HepG2 (cell line): Measurements from ENCODE around the gene TCF3. TPM values are rescaled to one million over a fixed set of nuclear protein-coding genes. Genes with fewer than 3 reads are reported as not detected.

ENCODE experiments used
- ATAC-seq: fragments of 200-7000 bp; cut with Tn5 transposase; 3 replicates; pipeline ENCODE4 v1.9.1; 2020; ENCODE audit warnings: mild to moderate bottlenecking, moderate library complexity
- BruUV-seq: library from RNA; stranded (reverse); fragments of 400-500 nt; replicated peaks from 2 replicates; lab custom pipeline; 2021; lab: Mats Ljungman, UMichigan
- CTCF ChIA-PET: fragments of 300-600 bp; formaldehyde crosslinking; extraction: SDS; loops from one replicate; lab custom pipeline; 2021; ENCODE audit warnings: low total read pairs, inconsistent platforms, low intra/inter-chr PET ratio; lab: Yijun Ruan, JAX
- POLR2A ChIA-PET: fragments of 350-600 bp; sonication (Branson Sonifier 250); formaldehyde crosslinking; loops from one replicate; lab custom pipeline; 2020; ENCODE audit warnings: antibody characterized with exemption, inconsistent platforms; lab: Yijun Ruan, JAX
- DNase-seq: peaks from one replicate; pipeline ENCODE4 v3.0.0-alpha.2; 2015; ENCODE audit warnings: low spot score
- FAIRE-seq: peaks from 3 replicates; lab custom pipeline; 2011; peaks lifted over from hg19 to GRCh38; lab: Jason Lieb, UNC
- H2AFZ ChIP-seq: one replicate; pipeline ENCODE4 v1.6.1; 2011; ENCODE audit warnings: low read length, inconsistent platforms
- H3K27ac ChIP-seq: fragments of 300-600 bp; 3 replicates; pipeline ENCODE4 v1.8.0; 2011; ENCODE audit warnings: mixed run types, mild to moderate bottlenecking, mixed read lengths, low read length, inconsistent platforms; ENCODE audit not compliant: insufficient read depth; ENCODE audit errors: extremely low read length
- H3K27me3 ChIP-seq, 2 experiments: fragments of 200-600 bp in 1 of 2; 2 replicates in 1 of 2; 3 replicates in 1 of 2; pipeline versions ENCODE4 v1.6.0 to v1.8.0; 2011; ENCODE audit warnings: low read length in 2 of 2, mild to moderate bottlenecking in 2 of 2, moderate library complexity in 2 of 2, inconsistent platforms in 1 of 2; ENCODE audit not compliant: insufficient read depth in 2 of 2, control insufficient read depth in 1 of 2
- H3K36me3 ChIP-seq, 2 experiments: fragments of 200-600 bp in 1 of 2; replicated peaks in 1 of 2; 2 replicates in 1 of 2; 3 replicates in 1 of 2; pipeline versions ENCODE4 v1.5.1 to v1.8.0; 2011; ENCODE audit warnings: low read length in 2 of 2, inconsistent platforms in 1 of 2; ENCODE audit not compliant: insufficient read depth in 2 of 2, control insufficient read depth in 1 of 2
- H3K4me1 ChIP-seq: 2 replicates; pipeline ENCODE4 v1.5.1; 2012; ENCODE audit warnings: low read length, inconsistent platforms; ENCODE audit not compliant: insufficient read depth
- H3K4me2 ChIP-seq: 2 replicates; pipeline ENCODE4 v1.6.0; 2011; ENCODE audit warnings: low read depth, low read length, inconsistent platforms
- H3K4me3 ChIP-seq, 3 experiments: fragments of 200-600 bp in 1 of 3; sonication (generic), shearing (Covaris generic) in 1 of 3; replicated peaks in 1 of 3; 2 replicates each; pipeline ENCODE4 v1.5.1; 2011 to 2016; ENCODE audit warnings: low read length in 3 of 3, inconsistent platforms in 2 of 3, low read depth in 2 of 3, mild to moderate bottlenecking in 2 of 3, control low read depth in 1 of 3, mixed read lengths in 1 of 3; ENCODE audit not compliant: insufficient read depth in 1 of 3
- H3K79me2 ChIP-seq: one replicate; pipeline ENCODE4 v1.6.1; 2011; ENCODE audit warnings: low read length, inconsistent platforms; ENCODE audit not compliant: insufficient read depth
- H3K9ac ChIP-seq: 2 replicates; pipeline ENCODE4 v1.6.0; 2011; ENCODE audit warnings: mild to moderate bottlenecking, low read depth, low read length, inconsistent platforms; ENCODE audit not compliant: insufficient read depth
- H3K9me3 ChIP-seq: 2 replicates; pipeline ENCODE4 v1.5.1; 2012; ENCODE audit warnings: mild to moderate bottlenecking, low read length
- H4K20me1 ChIP-seq: 2 replicates; pipeline ENCODE4 v1.6.0; 2011; ENCODE audit warnings: inconsistent platforms, mild to moderate bottlenecking, low read length, moderate library complexity; ENCODE audit not compliant: insufficient read depth
- GATAD1 ChIP-seq: IDR thresholded peaks from 2 replicates; pipeline ENCODE4 v1.6.1; 2016; ENCODE audit warnings: missing genetic modification reagents, missing compliant biosample characterization
- NPAS2 ChIP-seq: sonication (generic); formaldehyde crosslinking; IDR thresholded peaks from 2 replicates; pipeline ENCODE4 v1.8.0; 2022; ENCODE audit warnings: mild to moderate bottlenecking, missing genetic modification reagents, borderline replicate concordance
- ZNF180 ChIP-seq: sonication (generic); formaldehyde crosslinking; IDR thresholded peaks from 2 replicates; pipeline ENCODE4 v1.4.0; 2020; ENCODE audit warnings: low read depth, missing genetic modification reagents, borderline replicate concordance
- ZNF44 ChIP-seq: sonication (generic); formaldehyde crosslinking; IDR thresholded peaks from 2 replicates; pipeline ENCODE4 v1.5.1; 2020; ENCODE audit warnings: mild to moderate bottlenecking, missing genetic modification reagents
- ZNF761 ChIP-seq: sonication (generic); formaldehyde crosslinking; conservative IDR thresholded peaks from 2 replicates; pipeline ENCODE4 v1.4.0; 2020; ENCODE audit warnings: mild to moderate bottlenecking, missing genetic modification reagents
- ZNF770 ChIP-seq: sonication (generic); formaldehyde crosslinking; IDR thresholded peaks from 2 replicates; pipeline ENCODE4 v1.5.0; 2020; ENCODE audit warnings: mild to moderate bottlenecking, missing genetic modification reagents
- WGBS: methylation state at CpG from one replicate; pipeline ENCODE4 v1.1.6; 2017; ENCODE audit warnings: low lambda C conversion rate; 5-methylcytosine and 5-hydroxymethylcytosine counted together
- in situ Hi-C: cut with HindIII; loops from 2 replicates; pipeline ENCODE4 v1.10.0; 2017; ENCODE audit warnings: low pct_unique_long_range_greater_than_20kb; ENCODE audit not compliant: extremely low pct_ligation_motif_present
- intact Hi-C: fragments of 100-400 bp; cut with micrococcal nuclease; formaldehyde crosslinking; loops from one replicate; pipeline ENCODE4 v1.10.0; 2022; ENCODE audit not compliant: unreplicated experiment
- polyA plus RNA-seq, 8 experiments: library from polyadenylated mRNA; depleted of rRNA in 3 of 8; stranded (reverse) in 7 of 8; unstranded in 1 of 8; fragments of >200 nt; fragmentation: Illumina TruSeq in 4 of 8; extraction: Trizol in 4 of 8; gene quantifications; 2 replicates each; pipeline versions ENCODE4 v1.2.1 to v1.2.3, GENCODE V29; 2011 to 2016; ENCODE audit warnings: low read depth in 4 of 8, missing spikeins in 1 of 8, mixed read lengths in 1 of 8; ENCODE audit not compliant: insufficient read depth in 1 of 8
- total RNA-seq, 5 experiments: library from RNA; depleted of rRNA; stranded (reverse); fragments of >200 nt; fragmentation: Illumina TruSeq; extraction: Trizol; gene quantifications; 2 replicates each; pipeline ENCODE4 v1.2.3, GENCODE V29; 2016; ENCODE audit warnings: low read depth in 1 of 5

Gene TCF3
- total and polyA plus RNA-seq, 2 of the 13 experiments (the other 11 are each of a cell fraction or from before 2014, with no cell fraction given), result 51.4 to 53.2 TPM

- peaks cover 2 to 41% of the 10 kb centered on the region in 2 experiments; a peak in 4 of 5 replicates for H3K36me3 ChIP-seq
- no peaks in the 10 kb centered on the region for H4K20me1 ChIP-seq
- ATAC-seq, result no peak
- H3K27me3 ChIP-seq, result no peaks in the 10 kb centered on the region
- intact Hi-C loops, result no loop called here
- H3K27ac ChIP-seq, result no peak overlapping the region
- H3K4me2 ChIP-seq, result no peak overlapping the region
- peaks cover 15% of the 10 kb centered on the region for H3K79me2 ChIP-seq
- DNase-seq, result no peak
- no peak for FAIRE-seq
- ChIA-PET CTCF (no interaction called here), POLR2A (no interaction called here)
- H3K4me3 ChIP-seq, result no peak overlapping the region
- H3K4me1 ChIP-seq, result peaks cover 13% of the 10 kb centered on the region
- H2AFZ ChIP-seq, result no peak overlapping the region
- no peak overlapping the region for H3K9ac ChIP-seq
- TF ChIP-seq ZNF770 (no peak), ZNF44 (CRISPR knock-in tag) (no peak), GATAD1 (CRISPR knock-in tag) (no peak), ZNF180 (CRISPR knock-in tag) (no peak), ZNF761 (CRISPR knock-in tag) (no peak), NPAS2 (no peak)
- in situ Hi-C loops, result no loop called here
- no peaks in the 10 kb centered on the region for H3K9me3 ChIP-seq
- 98% methylated on average over 10 of the region's 10 CpGs for WGBS
- no TSS peak for BruUV-seq
Observed at GRCh38 chr19:1648459-1648849, 4.0 kb downstream of the TCF3 start.
